Nephron progenitor cell (in vitro differentiated cells): ENCODE measurements around the gene AMN1.
"Not testable (repeated sequence)": the region's sequence is repeated elsewhere in the genome, so short reads cannot be mapped to it uniquely, and the experiment has no call there.

Source experiments
- DNase-seq: peaks from one replicate; pipeline ENCODE4 v3.0.0; 2021
- H3K27ac Mint-ChIP-seq: 2 replicates; pipeline ENCODE4 v1.8.0; 2021; ENCODE audit warnings: mild to moderate bottlenecking, moderate library complexity, mixed read lengths
- H3K27me3 Mint-ChIP-seq: 2 replicates; pipeline ENCODE4 v1.8.0; 2021; ENCODE audit warnings: mild to moderate bottlenecking, low read depth, mixed read lengths; ENCODE audit not compliant: poor library complexity
- H3K36me3 Mint-ChIP-seq: 2 replicates; pipeline ENCODE4 v1.8.0; 2021; ENCODE audit warnings: low read depth, mixed read lengths
- H3K4me1 Mint-ChIP-seq: 2 replicates; pipeline ENCODE4 v1.8.0; 2021; ENCODE audit warnings: mixed read lengths
- H3K4me3 Mint-ChIP-seq: 2 replicates; pipeline ENCODE4 v1.8.0; 2021; ENCODE audit warnings: mild to moderate bottlenecking, moderate library complexity, mixed read lengths
- H3K9me3 Mint-ChIP-seq: 2 replicates; pipeline ENCODE4 v1.8.0; 2021; ENCODE audit warnings: mild to moderate bottlenecking, moderate library complexity, mixed read lengths
- TF ChIP-seq, protein P1 (sequence below): fragments of 200-600 bp; sonication (generic); IDR thresholded peaks from 2 replicates; pipeline ENCODE4 v1.5.0; 2021; ENCODE audit warnings: antibody characterized with exemption

The AMN1 gene

DNA sequence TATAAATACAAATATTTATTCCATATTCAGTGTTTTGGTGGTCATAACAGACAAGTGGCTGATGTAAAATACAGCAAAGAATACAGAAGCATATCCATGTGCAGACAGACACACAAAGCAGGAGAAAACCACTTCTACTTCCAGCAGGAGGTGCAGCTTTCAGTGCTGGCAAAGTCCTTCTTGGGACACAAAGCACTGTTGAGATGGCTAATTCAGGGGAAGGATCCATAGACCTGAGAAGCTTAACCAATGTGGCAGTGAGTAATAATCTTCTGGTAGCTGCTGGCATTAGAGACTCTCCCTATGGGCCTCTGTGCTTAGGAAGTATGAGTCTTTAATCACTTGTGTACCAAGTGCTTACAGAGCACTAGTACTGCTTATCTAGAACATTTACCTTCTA, 26.8 kb downstream of the AMN1 start:
- peaks cover 6% of the 10 kb centered on the region for H3K4me1 Mint-ChIP-seq
- no peak for DNase-seq
- peaks cover 6% of the 10 kb centered on the region for H3K9me3 Mint-ChIP-seq
- peaks cover 61% of the 10 kb centered on the region for H3K36me3 Mint-ChIP-seq
- H3K4me3 Mint-ChIP-seq: no peak overlapping the region
- peaks cover 4% of the 10 kb centered on the region for H3K27me3 Mint-ChIP-seq
- TF ChIP-seq, protein P1, sequence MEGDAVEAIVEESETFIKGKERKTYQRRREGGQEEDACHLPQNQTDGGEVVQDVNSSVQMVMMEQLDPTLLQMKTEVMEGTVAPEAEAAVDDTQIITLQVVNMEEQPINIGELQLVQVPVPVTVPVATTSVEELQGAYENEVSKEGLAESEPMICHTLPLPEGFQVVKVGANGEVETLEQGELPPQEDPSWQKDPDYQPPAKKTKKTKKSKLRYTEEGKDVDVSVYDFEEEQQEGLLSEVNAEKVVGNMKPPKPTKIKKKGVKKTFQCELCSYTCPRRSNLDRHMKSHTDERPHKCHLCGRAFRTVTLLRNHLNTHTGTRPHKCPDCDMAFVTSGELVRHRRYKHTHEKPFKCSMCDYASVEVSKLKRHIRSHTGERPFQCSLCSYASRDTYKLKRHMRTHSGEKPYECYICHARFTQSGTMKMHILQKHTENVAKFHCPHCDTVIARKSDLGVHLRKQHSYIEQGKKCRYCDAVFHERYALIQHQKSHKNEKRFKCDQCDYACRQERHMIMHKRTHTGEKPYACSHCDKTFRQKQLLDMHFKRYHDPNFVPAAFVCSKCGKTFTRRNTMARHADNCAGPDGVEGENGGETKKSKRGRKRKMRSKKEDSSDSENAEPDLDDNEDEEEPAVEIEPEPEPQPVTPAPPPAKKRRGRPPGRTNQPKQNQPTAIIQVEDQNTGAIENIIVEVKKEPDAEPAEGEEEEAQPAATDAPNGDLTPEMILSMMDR: no peak
- no peak overlapping the region for H3K27ac Mint-ChIP-seq

DNA sequence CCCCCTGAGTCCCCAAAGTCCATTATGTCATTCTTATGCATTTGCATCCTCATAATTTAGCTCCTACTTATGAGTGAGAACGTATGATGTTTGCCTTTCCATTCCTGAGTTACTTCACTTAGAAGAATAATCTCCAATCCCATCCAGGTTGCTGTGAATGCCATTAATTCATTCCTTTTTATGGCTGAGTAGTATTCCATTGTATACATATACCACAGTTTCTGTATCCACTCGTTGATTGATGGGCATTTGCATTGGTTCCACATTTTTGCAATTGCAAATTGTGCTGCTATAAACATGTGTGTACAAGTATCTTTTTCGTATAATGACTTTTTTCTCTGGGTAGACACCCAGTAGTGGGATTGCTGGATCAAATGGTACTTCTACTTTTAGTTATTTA, 38.9 kb downstream of the AMN1 start:
- Mint-ChIP-seq H3K36me3 (peaks cover 86% of the 10 kb centered on the region), H3K9me3 (peaks cover 47% of the 10 kb centered on the region)
- not testable (repeated sequence) for H3K4me1 Mint-ChIP-seq, H3K27me3 Mint-ChIP-seq, DNase-seq, H3K27ac Mint-ChIP-seq, H3K4me3 Mint-ChIP-seq

DNA sequence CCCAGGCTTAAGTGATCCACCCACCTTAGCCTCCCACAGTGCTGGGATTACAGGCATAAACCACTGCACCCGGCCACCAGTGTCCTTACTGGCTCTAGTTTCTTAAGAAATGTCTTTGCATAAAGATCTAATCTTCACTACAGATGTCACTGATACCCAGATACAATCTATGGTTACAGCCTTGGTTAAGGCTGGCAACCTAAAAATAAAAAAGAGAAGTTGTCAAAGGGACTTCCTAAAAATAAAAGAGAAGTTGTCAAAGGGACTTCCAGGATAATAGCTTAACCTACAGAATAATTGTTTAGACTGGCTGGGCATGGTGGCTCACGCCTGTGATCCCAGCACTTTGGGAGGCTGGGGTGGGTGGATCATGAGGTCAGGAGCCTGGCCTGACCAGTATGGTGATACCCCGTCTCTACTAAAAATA, 41.7 kb downstream of the AMN1 start:
- no peak for DNase-seq
- Mint-ChIP-seq H3K27me3 (peaks cover 3% of the 10 kb centered on the region), H3K4me1 (no peaks in the 10 kb centered on the region), H3K4me3 (no peak overlapping the region), H3K27ac (no peak overlapping the region), H3K36me3 (peaks cover 97% of the 10 kb centered on the region), H3K9me3 (peaks cover 74% of the 10 kb centered on the region)
- TF ChIP-seq, protein P1: no peak

DNA sequence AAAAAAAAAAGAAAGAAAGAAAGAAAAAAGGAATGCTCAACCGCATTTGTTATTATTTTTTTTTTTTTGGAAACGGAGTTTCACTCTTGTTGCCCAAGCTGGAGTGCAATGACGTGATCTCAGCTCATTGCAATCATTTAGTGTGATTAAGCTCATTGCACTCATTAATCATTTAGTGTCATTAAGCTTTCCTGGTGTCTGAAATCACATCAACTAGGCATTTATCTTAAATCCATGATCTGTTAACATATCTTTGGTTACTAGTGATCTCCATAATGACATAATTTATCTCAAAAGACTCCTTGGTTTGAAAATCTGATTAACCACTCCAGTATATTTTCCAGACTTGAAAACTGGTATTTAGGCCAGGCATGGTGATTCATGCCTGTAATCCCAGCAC, 43.0 kb downstream of the AMN1 start:
- Mint-ChIP-seq H3K4me3 (no peak overlapping the region), H3K36me3 (peaks cover 90% of the 10 kb centered on the region), H3K9me3 (peaks cover 78% of the 10 kb centered on the region), H3K27me3 (peaks cover 3% of the 10 kb centered on the region), H3K4me1 (no peaks in the 10 kb centered on the region), H3K27ac (no peak overlapping the region)
- TF ChIP-seq, protein P1: no peak
- DNase-seq: no peak

DNA sequence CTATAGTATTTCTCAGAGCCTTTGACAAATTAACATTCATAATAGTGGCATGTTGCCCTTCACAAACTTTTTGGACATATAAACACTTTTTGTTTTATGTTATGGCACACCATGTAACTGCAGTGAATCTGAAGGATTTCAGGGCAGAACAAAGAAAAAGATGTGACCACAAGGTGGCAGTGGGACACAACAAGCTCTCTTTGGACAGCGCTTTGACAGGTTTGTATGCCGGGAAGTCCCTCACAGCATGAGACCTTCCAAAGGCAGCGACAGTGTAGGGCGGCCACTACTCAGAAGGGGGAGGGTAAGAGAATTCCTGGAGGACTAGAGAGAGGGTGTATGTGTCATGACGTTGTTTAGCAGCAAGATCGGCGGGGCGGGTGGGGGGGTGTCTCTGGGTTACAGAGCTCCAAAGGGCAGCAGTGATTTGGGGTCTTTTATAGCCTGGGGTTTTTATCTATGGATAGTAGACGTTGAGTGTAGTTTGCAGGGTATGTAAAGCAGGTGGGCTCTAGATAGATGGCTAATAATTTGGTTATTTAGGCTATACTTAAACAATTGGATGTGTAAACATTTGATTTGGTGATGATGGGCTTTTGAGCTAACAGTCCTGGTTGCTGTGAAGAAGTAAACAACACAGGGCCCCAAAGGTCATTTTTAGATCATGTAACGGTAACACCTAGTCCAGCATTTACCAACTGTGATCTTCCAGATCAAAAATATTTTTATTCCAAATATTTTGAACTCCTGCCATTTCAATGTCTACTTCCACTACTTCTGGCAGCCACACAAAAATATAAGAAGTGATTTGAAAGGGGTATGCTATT, 46.5 kb downstream of the AMN1 start:
- peaks cover 3% of the 10 kb centered on the region for H3K27me3 Mint-ChIP-seq
- no peak overlapping the region for H3K27ac Mint-ChIP-seq

DNA sequence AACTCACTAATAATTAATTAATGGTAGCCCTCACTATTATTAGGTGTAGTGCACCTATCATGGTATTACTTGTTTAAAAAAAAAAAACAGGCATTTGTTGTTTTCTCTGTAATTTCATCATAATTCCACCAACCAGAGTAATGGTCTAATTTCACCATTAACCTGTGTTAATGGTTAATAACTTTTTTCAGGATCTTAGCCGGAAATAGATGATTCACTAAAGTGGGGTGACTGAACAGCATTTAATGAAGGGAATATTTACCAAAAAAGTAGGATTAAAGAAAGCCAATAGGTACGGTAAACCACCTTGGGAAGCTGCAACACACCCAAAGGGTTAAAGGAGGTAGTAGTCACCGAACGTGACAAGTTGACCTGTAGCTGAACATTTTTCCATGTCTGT, 56.3 kb downstream of the AMN1 start:
- no peak overlapping the region for H3K4me3 Mint-ChIP-seq
- peaks cover 86% of the 10 kb centered on the region for H3K36me3 Mint-ChIP-seq
- no peaks in the 10 kb centered on the region for H3K4me1 Mint-ChIP-seq
- H3K27me3 Mint-ChIP-seq: no peaks in the 10 kb centered on the region
- TF ChIP-seq, protein P1: no peak
- H3K9me3 Mint-ChIP-seq: peaks cover 40% of the 10 kb centered on the region
- no peak overlapping the region for H3K27ac Mint-ChIP-seq
- no peak for DNase-seq

More for the DNA sequence above, 46.5 kb downstream of the AMN1 start:
- H3K4me1 Mint-ChIP-seq: no peaks in the 10 kb centered on the region
- peaks cover 69% of the 10 kb centered on the region for H3K9me3 Mint-ChIP-seq
- H3K36me3 Mint-ChIP-seq: peaks cover 66% of the 10 kb centered on the region
- peak; percentile 49 for DNase-seq
- TF ChIP-seq, protein P1: peak; percentile 62
- H3K4me3 Mint-ChIP-seq: no peak overlapping the region

DNA sequence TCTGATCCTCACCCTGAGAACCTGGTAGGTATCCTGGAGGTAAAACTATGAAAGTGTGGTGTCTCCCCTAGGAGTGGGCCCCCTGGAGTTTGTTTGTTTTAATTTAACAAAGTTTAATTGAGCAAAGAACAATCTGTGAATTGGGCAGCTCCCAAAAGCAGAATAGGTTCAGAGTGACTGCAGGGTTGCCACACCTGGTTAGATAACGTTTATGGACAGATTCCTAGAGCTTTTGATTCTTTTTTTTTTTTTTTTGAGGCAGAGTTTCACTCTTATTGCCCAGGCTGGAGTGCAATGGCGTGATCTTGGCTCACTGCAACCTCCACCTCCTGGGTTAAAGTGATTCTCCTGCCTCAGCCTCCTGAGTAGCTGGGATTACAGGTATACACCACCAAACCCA, 59.2 kb downstream of the AMN1 start:
- DNase-seq, H3K4me1 Mint-ChIP-seq, H3K4me3 Mint-ChIP-seq, H3K27ac Mint-ChIP-seq, H3K27me3 Mint-ChIP-seq: not testable (repeated sequence)
- peaks cover 72% of the 10 kb centered on the region for H3K36me3 Mint-ChIP-seq
- H3K9me3 Mint-ChIP-seq: peaks cover 44% of the 10 kb centered on the region
